ENCODE results near the gene IGF1R. TPM values are rescaled to one million over a fixed set of nuclear protein-coding genes. Genes with fewer than 3 reads are reported as not detected.

The IGF1R gene
- total and polyA plus RNA-seq, 2 donors (not counting 3 experiments of a cell fraction or from before 2014, with no cell fraction given): 16.1 to 59.1 TPM

- no TSS peak for BruUV-seq (replicated peaks)
- CTCF ChIA-PET: interaction anchor here (1.0 kb wide), 1 partner anchor 9 kb away, joined by 3 read pairs; no protein-coding TSS in a partner anchor
- dilution Hi-C loops (cut with MboI; ENCODE audit: extremely low pct_ligation_motif_present, low sequenced_read_pairs): no loop called here
These were observed 349.4 kb downstream of the IGF1R start for GRCh38 chr15:98997755-98998154.

More at GRCh38 chr15:98997755-98998154, 349.4 kb downstream of the IGF1R start:
- DNase-seq (ENCODE audit: low read depth, low spot score): no peak
- no peak overlapping the region for H3K4me3 ChIP-seq (replicated peaks in 1 of 3; ENCODE audit: insufficient read depth in 1 of 3, low read depth in 1 of 3, low read length in 3 of 3)
- H3K79me2 ChIP-seq (ENCODE audit: control insufficient read depth, insufficient read depth, low read length): no peaks in the 10 kb centered on the region
- no peak overlapping the region for H3K9ac ChIP-seq (replicated peaks; ENCODE audit: extremely low read depth, insufficient read depth, low read length)
- H3K9me1 ChIP-seq (replicated peaks; ENCODE audit: control insufficient read depth, extremely low read depth, insufficient read depth, low read length): no peaks in the 10 kb centered on the region
- no peak overlapping the region for H3K27ac ChIP-seq (ENCODE audit: insufficient read depth, low read depth, low read length)
- intact Hi-C loops (cut with micrococcal nuclease): no loop called here
- no peaks in the 10 kb centered on the region for H3K9me3 ChIP-seq (replicated peaks; ENCODE audit: control insufficient read depth, insufficient read depth, low read length)
- FAIRE-seq: no peak
- POLR2A ChIA-PET: no interaction called here
- TF ChIP-seq POLR2A (IDR thresholded peaks at IDR 0.05; ENCODE audit: low read depth, low read length) (no peak), MYC (IDR thresholded peaks at IDR 0.05; ENCODE audit: low read depth, low read length) (no peak), MAX (IDR thresholded peaks at IDR 0.05; ENCODE audit: insufficient read depth, insufficient read length) (no peak), JUN (IDR thresholded peaks at IDR 0.05; ENCODE audit: borderline replicate concordance, insufficient read depth, insufficient read length, low read depth) (no peak), FOS (IDR thresholded peaks at IDR 0.05; ENCODE audit: borderline replicate concordance, insufficient read depth, low read length) (no peak), GATA2 (IDR thresholded peaks at IDR 0.05; ENCODE audit: insufficient read depth, insufficient read length, low read depth, low read length) (no peak), EZH2 (IDR thresholded peaks at IDR 0.05; ENCODE audit: borderline replicate concordance, low read depth, low read length, severe bottlenecking) (no peak), POLR2AphosphoS5 (IDR thresholded peaks at IDR 0.05; ENCODE audit: insufficient read depth, low read depth, low read length) (no peak)
- TF ChIP-seq, protein P1, sequence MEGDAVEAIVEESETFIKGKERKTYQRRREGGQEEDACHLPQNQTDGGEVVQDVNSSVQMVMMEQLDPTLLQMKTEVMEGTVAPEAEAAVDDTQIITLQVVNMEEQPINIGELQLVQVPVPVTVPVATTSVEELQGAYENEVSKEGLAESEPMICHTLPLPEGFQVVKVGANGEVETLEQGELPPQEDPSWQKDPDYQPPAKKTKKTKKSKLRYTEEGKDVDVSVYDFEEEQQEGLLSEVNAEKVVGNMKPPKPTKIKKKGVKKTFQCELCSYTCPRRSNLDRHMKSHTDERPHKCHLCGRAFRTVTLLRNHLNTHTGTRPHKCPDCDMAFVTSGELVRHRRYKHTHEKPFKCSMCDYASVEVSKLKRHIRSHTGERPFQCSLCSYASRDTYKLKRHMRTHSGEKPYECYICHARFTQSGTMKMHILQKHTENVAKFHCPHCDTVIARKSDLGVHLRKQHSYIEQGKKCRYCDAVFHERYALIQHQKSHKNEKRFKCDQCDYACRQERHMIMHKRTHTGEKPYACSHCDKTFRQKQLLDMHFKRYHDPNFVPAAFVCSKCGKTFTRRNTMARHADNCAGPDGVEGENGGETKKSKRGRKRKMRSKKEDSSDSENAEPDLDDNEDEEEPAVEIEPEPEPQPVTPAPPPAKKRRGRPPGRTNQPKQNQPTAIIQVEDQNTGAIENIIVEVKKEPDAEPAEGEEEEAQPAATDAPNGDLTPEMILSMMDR (IDR thresholded peaks at IDR 0.05; ENCODE audit: extremely low read depth in 1 of 2, insufficient read depth in 1 of 2, low read depth in 1 of 2, low read length in 2 of 2): no peak
- no peaks in the 10 kb centered on the region for H3K4me1 ChIP-seq (ENCODE audit: control insufficient read depth, extremely low read depth, insufficient read depth, low read length)
- H3K36me3 ChIP-seq (ENCODE audit: control insufficient read depth in 2 of 2, extremely low read depth in 1 of 2, insufficient read depth in 2 of 2, low read length in 2 of 2): no peaks in the 10 kb centered on the region
- no peak overlapping the region for H3K4me2 ChIP-seq (ENCODE audit: insufficient read depth, low read length)
- H2AFZ ChIP-seq (ENCODE audit: low read depth, low read length): no peak overlapping the region
- no peaks in the 10 kb centered on the region for H3K27me3 ChIP-seq (ENCODE audit: control insufficient read depth in 2 of 2, insufficient read depth in 2 of 2, low read length in 2 of 2)
- no peaks in the 10 kb centered on the region for H4K20me1 ChIP-seq (replicated peaks; ENCODE audit: control insufficient read depth, extremely low read depth, insufficient read depth, low read length)
